ENCODE measurements around the gene EFHD1. TPM values are rescaled to one million over a fixed set of nuclear protein-coding genes. Genes with fewer than 3 reads are reported as not detected.

EFHD1 gene
- total and polyA plus RNA-seq, 2 of the 13 experiments (the other 11 are each of a cell fraction or from before 2014, with no cell fraction given) = 0.09 TPM; not detected in 1

- no peak overlapping the region for H3K4me3 ChIP-seq (replicated peaks in 1 of 3; ENCODE audit: insufficient read depth in 1 of 3, low read depth in 2 of 3, low read length in 3 of 3)
- no peak overlapping the region for H3K4me2 ChIP-seq (ENCODE audit: low read depth, low read length)
- ATAC-seq (no peak), FAIRE-seq (no peak), DNase-seq (ENCODE audit: low spot score) (no peak)
- no peaks in the 10 kb centered on the region for H3K36me3 ChIP-seq (replicated peaks in 1 of 2; ENCODE audit: control insufficient read depth in 1 of 2, insufficient read depth in 2 of 2, low read length in 2 of 2)
- WGBS (ENCODE audit: low lambda C conversion rate) = 47% methylated on average over 11 of the region's 11 CpGs
- H3K9me3 ChIP-seq (ENCODE audit: low read length) = no peaks in the 10 kb centered on the region
- H2AFZ ChIP-seq (ENCODE audit: low read length) = no peak overlapping the region
- no peak overlapping the region for H3K9ac ChIP-seq (ENCODE audit: insufficient read depth, low read depth, low read length)
- no peak overlapping the region for H3K27ac ChIP-seq (ENCODE audit: extremely low read length, insufficient read depth, low read length)
- intact Hi-C loops (cut with micrococcal nuclease; ENCODE audit: unreplicated experiment) (no loop called here), in situ Hi-C loops (cut with HindIII; ENCODE audit: extremely low pct_ligation_motif_present, low pct_unique_long_range_greater_than_20kb) (no loop called here)
- no peaks in the 10 kb centered on the region for H4K20me1 ChIP-seq (ENCODE audit: insufficient read depth, low read length)
- no TSS peak for BruUV-seq (replicated peaks)
- ChIA-PET POLR2A (no interaction called here), CTCF (ENCODE audit: low intra/inter-chr PET ratio, low total read pairs) (no interaction called here)
- TF ChIP-seq, protein P1, sequence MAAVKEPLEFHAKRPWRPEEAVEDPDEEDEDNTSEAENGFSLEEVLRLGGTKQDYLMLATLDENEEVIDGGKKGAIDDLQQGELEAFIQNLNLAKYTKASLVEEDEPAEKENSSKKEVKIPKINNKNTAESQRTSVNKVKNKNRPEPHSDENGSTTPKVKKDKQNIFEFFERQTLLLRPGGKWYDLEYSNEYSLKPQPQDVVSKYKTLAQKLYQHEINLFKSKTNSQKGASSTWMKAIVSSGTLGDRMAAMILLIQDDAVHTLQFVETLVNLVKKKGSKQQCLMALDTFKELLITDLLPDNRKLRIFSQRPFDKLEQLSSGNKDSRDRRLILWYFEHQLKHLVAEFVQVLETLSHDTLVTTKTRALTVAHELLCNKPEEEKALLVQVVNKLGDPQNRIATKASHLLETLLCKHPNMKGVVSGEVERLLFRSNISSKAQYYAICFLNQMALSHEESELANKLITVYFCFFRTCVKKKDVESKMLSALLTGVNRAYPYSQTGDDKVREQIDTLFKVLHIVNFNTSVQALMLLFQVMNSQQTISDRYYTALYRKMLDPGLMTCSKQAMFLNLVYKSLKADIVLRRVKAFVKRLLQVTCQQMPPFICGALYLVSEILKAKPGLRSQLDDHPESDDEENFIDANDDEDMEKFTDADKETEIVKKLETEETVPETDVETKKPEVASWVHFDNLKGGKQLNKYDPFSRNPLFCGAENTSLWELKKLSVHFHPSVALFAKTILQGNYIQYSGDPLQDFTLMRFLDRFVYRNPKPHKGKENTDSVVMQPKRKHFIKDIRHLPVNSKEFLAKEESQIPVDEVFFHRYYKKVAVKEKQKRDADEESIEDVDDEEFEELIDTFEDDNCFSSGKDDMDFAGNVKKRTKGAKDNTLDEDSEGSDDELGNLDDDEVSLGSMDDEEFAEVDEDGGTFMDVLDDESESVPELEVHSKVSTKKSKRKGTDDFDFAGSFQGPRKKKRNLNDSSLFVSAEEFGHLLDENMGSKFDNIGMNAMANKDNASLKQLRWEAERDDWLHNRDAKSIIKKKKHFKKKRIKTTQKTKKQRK (IDR thresholded peaks at IDR 0.05; ENCODE audit: low read length) = no peak
- TF ChIP-seq ZZZ3 (CRISPR knock-in tag; IDR thresholded peaks at IDR 0.05; ENCODE audit: borderline replicate concordance) = no peak
- TF ChIP-seq CHD4 (IDR thresholded peaks at IDR 0.05; ENCODE audit: borderline replicate concordance, low read length) = peak; percentile 69; the same call in 1 of the 2 replicates
- TF ChIP-seq ZNF737 (CRISPR knock-in tag; IDR thresholded peaks at IDR 0.05; ENCODE audit: borderline replicate concordance) = no peak
- 0 out of 2 replicates have a peak, but pooled peaks have one; percentile 26 for TF ChIP-seq KDM1A (CRISPR knock-in tag; IDR thresholded peaks at IDR 0.05)
- TF ChIP-seq ZNF629 (CRISPR knock-in tag; conservative IDR thresholded peaks at IDR 0.05) = peak; percentile 91
- TF ChIP-seq CHCHD3 (CRISPR knock-in tag; IDR thresholded peaks at IDR 0.05) = no peak
- no peak for TF ChIP-seq ZNF256 (CRISPR knock-in tag; conservative IDR thresholded peaks at IDR 0.05)
- peak; percentile 59; the same call in 1 of the 2 replicates for TF ChIP-seq ZNF205 (CRISPR knock-in tag; IDR thresholded peaks at IDR 0.05)
- TF ChIP-seq MTF1 (CRISPR knock-in tag; IDR thresholded peaks at IDR 0.05) = no peak
- no peak for TF ChIP-seq MAX (IDR thresholded peaks at IDR 0.05)
- TF ChIP-seq ZMYM3 (CRISPR knock-in tag; IDR thresholded peaks at IDR 0.05) = peak; percentile 77; the same call in 1 of the 2 replicates
- H3K4me1 ChIP-seq (ENCODE audit: insufficient read depth, low read length) = no peaks in the 10 kb centered on the region; the same call in 1 of the 2 replicates
- no peaks in the 10 kb centered on the region for H3K79me2 ChIP-seq (ENCODE audit: insufficient read depth, low read length)
- peaks cover 0 to 3% of the 10 kb centered on the region in 2 experiments; a peak in 1 of 5 replicates for H3K27me3 ChIP-seq (ENCODE audit: control insufficient read depth in 1 of 2, insufficient read depth in 2 of 2, low read length in 2 of 2)
Observed at GRCh38 chr2:232687382-232688160, 54.2 kb downstream of the EFHD1 start.

All from HepG2 (cell line).